Measurements from ENCODE around the gene SAMD1.

Gene SAMD1

DNA sequence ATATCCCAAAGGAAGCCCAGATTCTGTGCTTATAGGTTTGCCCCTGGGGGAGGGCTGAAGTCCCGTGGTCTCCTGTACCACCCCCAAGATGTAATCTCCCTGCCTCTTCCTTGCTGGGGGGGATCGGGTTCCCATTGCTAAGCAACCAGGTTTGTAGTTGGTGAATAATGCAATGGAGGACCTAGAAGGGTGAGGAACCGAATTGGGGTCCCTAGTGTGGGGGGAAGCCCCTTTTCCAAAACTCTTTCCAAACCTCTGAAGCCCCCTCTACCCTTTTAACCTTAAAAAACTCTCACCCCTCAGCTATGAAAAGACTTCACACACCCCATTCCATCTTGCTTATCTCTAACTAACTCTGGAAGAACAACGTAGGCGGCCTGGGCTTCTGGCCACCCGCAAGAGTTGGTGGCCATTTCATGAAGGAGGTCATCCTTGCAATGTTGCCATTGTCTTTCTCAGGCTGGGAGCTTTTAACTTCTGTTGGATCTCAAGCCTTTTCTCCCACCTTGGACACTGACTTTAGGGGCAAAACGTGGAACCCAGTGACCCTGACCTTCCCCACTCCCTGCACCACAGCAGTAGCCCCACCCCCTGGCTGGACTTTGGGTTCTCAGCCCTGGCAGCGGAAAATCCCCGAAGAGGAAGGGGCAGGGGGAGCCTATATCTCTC is 29.3 kb downstream of the SAMD1 start:
- no peak for DNase-seq (ENCODE audit: low read depth)
- TF ChIP-seq CTCF (IDR thresholded peaks at IDR 0.05; ENCODE audit: control insufficient read depth, extremely low read depth, insufficient read depth) = no peak
- no peak overlapping the region for H3K4me3 ChIP-seq (ENCODE audit: low read depth, low read length)

DNA sequence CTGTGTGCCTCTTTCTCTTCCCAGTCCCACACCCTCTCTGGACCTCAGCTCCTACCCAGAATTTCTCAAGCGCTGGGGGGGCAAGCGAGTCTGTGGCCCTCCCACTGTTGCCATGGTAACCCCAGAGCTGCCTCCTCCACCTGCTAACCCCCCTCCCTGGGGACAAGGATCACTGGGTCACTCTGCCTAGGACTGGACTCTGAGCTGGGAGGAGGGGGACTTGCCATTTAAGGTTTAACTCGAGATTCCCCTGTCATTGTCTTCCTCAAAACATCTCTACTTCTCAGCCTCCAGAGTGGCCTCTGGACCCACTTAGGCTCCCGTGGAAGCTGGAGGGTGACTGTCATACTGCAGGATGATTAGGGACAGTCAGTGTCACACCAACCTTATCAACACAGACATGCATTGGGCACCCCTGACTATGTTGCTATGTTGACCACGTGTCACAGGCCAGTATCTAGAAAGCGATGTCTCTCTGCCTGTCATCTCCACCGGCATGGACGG is 30.8 kb downstream of the SAMD1 start:
- DNase-seq (ENCODE audit: low read depth) = no peak
- H3K4me3 ChIP-seq (ENCODE audit: low read depth, low read length) = no peak overlapping the region
- TF ChIP-seq CTCF (IDR thresholded peaks at IDR 0.05; ENCODE audit: control insufficient read depth, extremely low read depth, insufficient read depth) = no peak

DNA sequence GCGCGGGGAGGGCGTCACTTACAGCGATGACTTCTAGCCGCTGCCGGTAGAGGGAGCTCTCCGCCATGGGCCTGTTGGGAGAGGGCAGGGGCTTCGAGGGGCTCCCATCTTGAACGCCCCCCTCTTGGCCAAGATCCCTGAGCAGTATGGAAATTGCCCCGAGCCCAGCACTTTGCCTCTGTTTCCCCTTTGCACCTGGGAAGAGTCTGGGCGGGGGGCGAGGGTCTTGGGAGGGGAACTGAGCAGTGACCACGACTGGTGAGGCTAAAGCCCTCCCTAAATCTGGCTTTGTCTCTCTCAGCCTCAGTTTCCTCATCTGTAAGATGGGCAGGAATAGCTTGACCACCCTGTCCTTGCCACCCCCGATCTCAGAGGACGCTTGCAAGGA is 31.5 kb downstream of the SAMD1 start:
- no peak for DNase-seq (ENCODE audit: low read depth)
- peak; percentile 58 for TF ChIP-seq CTCF (IDR thresholded peaks at IDR 0.05; ENCODE audit: control insufficient read depth, extremely low read depth, insufficient read depth)
- H3K4me3 ChIP-seq (ENCODE audit: low read depth, low read length) = no peak overlapping the region

GRCh38 chr19:14058182-14059092 is 32.1 kb downstream of the SAMD1 start:
- TF ChIP-seq CTCF (IDR thresholded peaks at IDR 0.05; ENCODE audit: control insufficient read depth, extremely low read depth, insufficient read depth) = no peak
- DNase-seq (ENCODE audit: low read depth) = no peak
- H3K4me3 ChIP-seq (ENCODE audit: low read depth, low read length) = no peak overlapping the region

DNA sequence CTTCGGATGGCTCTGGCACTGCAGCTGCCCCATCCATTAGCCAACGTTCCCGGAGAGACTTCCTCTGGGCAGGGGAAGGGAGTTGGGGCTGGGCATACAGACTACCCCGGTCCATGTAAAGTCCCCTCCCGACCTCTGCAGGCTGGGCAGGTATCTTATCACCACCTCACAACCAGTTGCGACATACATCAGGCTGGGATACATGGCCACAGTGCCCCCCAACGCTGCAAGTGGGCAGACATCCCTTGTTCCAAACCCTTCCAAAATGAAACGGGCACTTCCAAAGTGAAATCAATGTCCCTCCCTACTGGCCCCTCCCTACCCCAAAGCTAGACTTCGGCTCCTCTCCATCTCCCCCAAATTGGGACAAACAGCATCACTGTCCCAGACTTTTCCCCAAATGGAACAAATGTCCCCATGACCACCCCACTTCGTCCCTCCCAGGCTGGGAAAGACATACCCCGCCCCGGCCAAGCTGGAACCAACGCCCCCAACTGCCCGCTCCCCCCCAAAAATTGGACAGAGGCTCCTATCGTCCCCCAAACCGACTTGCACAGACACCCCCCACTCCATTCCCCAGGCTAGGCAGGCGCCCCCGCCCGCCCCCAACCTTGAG is 33.7 kb downstream of the SAMD1 start:
- no peak for TF ChIP-seq CTCF (IDR thresholded peaks at IDR 0.05; ENCODE audit: control insufficient read depth, extremely low read depth, insufficient read depth)
- no peak overlapping the region for H3K4me3 ChIP-seq (ENCODE audit: low read depth, low read length)
- no peak for DNase-seq (ENCODE audit: low read depth)

- no peak overlapping the region for H3K4me3 ChIP-seq (ENCODE audit: low read depth, low read length)
- no peak for DNase-seq (ENCODE audit: low read depth)
- TF ChIP-seq CTCF (IDR thresholded peaks at IDR 0.05; ENCODE audit: control insufficient read depth, extremely low read depth, insufficient read depth) = no peak
Measured at GRCh38 chr19:14056069-14056666, 34.4 kb downstream of the SAMD1 start.
